NOMO-1 treated with DMSO at 0.1 percent for 48 hours (cell line): ENCODE data around the gene NT5DC3.

ENCODE experiments used
- DNase-seq: peaks from one replicate; lab custom pipeline; 2025; ENCODE audit not compliant: unreplicated experiment; lab: John Stamatoyannopoulos, UW

NT5DC3 gene

DNA sequence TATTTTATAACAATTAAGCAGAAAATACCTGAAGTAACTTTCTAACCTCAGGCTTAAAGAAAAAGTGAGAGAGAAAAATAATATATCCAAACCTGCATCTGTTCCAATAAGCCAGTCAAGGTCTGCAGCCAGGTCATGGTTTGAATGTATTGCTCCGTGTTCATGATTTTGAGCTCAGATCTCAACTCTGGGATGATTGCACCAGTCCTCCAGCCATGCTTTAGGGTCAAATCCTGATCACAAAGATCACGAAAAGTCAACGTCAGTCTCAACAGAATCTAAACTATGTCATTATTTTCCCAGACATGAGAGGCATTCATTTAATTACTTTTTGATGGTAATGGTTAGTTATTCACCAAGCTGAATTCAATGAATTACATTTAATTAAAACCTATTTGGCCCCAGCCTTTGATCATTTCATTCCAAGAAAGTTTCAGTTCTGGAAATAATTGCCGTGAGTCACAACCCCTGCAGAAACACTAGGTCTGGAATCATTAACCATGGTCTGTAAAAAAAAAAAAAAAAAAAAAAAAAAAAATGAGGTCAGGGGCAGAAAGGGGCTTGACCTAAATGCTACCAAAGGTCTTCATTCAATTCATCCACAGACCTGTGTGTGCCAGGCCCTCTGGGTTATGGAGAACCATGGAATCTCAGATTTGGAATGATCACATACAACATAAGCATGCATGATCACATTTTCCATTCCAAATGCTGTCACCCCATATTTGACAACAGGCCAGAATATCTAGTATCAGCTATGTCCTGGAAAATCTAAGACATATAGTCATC is 55.6 kb downstream of the NT5DC3 start:
- DNase-seq: no peak

DNA sequence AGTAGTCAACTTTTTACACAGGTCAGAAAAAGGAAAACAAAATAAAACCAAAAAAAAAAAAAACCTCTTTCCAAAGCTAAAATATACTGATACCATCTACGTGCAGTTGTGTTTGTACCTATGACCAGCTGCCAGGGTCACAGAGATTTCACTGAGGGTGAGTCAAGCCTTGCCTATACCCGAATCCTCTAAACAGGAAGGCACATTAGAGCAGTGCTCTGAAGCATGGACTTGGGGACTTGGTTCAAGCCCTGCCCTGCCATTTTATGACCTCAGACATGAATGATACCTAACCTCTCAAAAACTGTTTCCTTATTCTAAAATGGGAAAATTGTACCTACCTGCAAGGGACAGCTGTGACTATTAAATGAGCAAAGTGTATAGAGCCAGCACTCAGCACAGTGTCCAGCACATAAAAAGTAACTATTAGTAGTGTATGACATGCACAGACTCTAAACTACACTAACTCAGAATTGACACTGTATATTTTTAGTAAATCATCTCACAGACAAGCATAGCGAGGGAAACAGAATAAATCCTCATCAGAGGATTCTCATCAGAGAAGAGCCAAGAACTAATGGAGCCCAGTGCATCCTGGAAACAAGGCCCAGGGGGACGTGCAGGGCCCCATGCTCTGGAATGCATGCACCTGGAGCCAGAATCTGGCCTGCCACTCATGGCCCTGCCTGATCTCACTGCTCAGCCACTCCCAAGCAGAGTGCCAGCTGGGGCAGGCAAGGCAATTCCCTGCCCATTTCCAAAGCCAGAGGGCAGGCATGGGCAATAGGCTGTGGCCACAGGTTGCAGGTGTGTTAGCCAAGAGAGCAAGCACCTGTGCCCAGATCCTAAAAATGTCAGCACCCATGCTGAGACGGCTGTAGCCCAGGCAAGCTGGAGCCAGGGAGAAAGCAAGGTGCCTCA is 57.0 kb downstream of the NT5DC3 start:
- no peak for DNase-seq

DNA sequence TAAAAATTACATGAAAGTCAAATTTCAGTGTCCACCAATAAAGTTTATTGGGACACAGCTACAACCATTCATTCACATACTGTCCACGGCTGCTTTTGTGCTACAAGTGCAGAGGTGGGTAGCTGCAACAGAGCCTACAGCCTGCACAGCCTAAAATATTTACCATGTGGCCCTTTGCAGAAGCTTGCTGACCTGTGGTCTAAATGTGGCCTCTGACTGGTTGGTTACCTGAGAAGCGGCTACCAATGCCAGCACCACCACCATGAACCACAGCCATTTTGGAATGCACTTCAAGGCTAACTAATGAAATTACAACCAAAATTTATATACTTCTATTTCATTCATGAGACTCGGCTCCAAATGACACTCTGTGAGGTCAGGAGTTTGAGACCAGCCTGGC is 58.6 kb downstream of the NT5DC3 start:
- no peak for DNase-seq

DNA sequence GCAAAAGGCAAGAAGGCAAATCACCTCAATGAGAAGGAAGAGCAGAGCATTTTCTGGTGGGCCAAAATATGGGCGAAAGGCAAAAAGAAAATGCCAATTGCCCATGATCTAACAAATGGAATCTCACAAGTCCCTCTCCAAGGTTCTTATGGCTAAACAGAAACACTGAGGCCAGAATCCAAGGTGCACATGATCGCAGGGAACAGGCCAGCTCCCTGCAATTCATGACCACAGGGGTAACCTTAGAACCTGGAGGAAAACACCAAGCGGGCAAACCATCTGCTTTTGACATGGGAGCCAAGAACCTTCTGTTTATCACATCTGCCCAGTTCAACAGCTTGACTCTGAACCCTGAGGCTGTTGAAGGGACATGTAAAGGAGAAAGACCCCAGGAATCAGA is 60.0 kb downstream of the NT5DC3 start:
- DNase-seq: no peak

DNA sequence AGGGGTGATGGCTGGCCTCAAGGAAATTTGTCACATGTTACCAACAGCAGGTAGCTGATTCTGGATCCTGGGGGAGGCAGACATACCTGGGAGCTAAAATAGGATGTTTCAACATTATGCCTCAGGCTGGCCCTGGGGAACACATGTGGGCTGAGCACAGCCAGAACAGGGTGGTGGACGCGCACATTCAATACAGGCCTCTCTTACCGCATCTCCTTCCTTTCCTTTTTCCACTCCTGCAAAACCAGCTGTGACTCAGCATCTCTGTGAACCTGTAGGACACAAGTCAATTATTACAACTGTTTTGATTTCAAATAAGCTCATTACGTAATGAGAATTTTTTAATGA is 61.0 kb downstream of the NT5DC3 start:
- no peak for DNase-seq

DNA sequence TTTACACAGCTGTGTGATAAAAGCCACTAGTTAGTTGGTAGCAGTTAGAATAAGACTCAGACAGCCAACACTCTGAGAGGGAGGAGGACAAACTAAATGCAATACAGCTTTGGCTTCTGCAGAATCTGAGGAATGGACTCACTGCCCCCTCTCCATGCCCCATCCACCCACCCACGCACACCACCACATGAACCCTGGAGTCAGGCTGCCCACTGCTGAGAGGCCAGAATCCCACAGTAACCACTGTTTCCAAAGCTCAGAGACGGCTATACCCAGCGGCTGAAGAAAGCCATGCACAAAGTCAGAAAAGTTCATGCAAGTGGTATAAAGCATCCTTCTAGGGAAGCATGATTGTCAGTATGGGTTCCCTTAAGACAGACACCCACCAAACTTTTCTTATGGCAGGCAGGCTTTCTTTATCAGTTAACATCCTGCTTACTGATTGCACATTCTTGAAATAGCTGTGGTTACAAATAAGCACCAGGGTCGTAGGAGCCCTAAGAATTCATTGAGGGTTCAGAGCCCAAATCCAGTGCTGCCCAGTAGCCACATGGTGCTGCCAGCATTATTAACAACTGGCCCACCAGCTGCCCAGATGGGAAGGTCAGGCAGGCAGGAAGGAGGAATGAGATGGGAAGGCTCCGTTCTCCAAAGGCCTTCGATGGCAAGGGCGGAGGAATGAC is 61.5 kb downstream of the NT5DC3 start:
- peak; percentile 67 for DNase-seq

DNA sequence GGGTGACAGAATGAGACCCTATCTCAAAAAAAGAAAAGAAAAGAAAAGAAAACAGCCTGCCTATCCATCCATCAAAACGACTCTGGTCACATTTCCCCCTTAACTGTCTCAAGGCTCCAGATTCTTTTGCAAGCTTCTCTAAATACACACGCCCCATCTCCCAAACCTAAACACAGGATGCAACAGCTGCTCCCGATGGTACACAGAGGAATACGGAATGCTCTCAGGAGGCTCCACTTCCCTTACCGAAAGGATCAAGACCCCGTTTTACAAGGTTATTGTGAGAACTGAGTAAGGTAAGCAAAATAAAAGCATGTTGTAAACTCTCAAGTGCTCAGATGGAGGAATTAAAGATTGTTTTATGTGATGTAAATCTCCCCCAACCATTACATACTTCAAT is 62.3 kb downstream of the NT5DC3 start:
- no peak for DNase-seq

DNA sequence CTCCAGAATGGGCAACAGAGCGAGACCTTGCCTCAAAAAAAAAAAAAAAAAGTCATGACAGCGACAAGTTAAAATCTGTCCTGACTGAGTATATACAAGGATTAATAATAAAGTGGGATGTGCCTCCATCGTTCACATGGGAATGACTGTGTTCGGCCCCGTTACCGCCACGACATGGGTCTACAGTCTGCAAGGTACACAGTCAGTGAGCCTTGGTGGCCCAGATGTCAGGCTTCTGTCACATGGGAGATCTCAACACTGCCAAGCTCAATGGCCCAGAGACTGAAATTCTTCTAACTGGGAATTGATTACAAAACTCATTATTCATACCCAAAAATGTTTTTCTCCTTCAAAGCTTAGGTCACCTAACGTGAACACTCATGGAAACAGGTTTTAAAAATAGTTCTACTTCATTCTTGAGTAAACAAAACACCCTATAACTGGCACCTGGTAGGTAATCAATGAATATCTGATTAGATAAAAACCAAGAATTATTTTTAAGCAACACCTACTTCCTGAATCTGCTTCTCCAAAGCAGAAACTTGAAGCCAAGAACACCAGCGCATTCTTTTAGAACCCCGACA is 66.0 kb downstream of the NT5DC3 start:
- no peak for DNase-seq

DNA sequence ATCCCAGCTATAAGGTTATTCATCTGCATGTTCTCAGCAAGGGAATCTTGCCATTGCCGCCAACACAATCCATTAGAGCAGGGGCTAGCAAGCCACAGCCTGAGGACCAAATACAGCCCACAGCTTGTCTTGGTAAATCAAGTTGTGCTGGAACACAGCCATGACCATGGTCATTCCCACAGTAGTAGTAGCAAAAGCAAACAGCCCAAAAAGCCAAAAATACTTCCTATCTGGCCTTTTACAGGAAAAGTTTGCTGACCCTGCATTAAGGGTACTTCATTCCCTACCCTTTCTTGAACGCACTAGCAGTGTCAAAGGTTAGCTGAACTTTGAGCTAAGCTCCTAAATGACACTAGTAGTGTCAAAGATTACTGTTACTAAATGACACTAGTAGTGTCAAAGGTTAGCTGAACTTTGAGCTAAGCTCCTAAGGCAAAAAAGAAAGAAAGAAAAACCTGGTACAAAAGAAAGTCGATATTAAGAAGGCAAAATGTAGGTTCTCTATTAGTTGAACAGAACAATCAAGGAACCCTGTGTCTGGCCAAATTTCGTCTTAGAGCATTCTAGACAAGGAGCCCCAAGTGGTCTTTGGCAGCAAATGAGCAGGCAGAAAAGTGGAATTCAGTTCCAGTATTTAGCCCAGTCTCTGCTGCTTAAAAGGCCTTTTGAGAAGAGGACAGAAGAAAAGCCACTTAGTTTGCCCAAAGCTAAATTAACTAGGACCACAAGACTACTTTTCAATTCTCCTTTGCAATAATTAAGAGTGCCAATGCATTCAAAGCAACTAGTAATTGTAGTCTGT is 67.7 kb downstream of the NT5DC3 start:
- no peak for DNase-seq

DNA sequence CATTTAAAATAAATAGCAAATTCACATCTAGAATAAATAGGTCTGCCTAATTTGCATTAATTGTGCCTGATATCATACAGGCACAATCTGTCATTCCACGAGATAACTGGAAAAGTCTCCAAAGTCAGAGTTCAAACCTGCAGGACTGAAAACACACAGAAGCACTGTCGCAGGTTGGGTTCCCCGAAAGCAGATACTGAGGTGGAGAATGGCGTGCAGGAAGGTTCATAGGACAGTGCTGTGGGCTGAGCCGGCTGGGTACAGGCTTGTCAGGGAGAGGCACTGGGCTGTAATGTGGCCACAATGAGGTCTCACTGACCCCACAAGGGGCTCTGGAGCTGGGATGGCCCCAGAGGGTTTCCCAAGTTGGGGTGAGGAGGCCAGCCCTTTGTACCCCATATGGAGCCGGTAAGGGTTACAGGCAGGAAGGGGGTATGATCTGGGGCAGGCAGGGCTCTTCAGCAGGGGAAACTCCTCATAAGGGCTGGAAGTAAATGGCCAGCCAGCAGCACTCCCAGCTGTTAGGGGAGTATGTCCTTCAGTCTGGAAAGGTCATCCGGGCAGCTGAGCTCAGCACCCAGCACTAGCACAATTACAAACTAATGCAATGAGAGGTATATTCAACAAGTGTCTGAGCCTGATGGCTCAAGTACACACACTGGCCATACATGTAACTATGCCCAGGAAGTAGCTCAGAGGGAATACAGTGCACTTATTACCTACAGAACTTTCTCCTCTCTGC is 68.5 kb downstream of the NT5DC3 start:
- no peak for DNase-seq

DNA sequence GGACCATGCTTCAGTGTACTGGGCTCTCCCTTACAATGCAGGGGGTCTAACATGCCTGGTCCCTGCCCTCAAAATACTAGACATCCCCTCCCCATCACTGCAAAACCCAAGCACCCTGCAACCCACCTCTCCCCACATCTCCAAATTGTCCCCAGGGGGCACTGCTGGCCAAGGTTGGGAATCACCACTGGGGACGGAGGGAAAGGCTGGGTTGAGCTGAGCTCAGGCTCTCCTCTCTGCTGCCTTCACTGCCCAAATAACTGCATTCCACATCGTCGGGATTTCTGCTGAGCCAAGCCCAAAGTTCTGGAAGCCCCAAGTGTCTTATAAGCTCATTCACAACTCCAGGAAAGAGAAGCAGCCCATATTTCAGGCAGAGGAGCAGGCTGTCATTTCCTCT is 69.6 kb downstream of the NT5DC3 start:
- peak; percentile 6 for DNase-seq

DNA sequence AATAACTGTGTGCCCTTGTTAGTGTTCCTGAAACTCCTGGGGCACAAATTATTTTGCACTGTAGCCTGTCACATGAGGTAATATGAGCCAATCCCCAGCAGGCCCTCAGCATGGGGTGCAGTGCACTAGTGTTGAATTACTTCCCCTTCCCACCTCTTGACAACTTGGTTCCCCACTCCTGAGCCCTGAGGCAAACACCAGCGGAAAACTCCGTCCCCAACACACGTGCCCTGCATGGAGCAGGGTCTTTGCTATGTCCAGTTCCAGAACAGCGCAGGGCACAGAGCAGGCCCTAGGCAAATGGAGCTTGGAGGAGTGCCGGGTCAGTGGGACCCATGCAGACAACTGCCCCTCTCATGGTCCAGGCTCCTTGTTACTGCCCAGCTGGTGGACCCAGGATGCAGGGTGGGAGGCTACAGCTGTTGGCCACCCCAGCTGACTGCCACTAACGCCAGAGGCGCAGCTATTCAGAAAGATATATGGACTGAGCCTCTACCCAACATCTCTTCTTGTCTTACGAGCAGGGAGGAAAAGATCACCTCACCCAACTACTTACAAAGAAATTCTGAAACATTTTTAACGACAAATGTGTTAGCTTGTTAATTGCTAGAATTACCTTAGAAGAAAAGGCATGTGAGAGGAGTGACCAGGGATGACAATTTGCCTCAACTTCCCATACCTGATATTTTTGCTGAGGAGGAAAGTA is 71.6 kb downstream of the NT5DC3 start:
- DNase-seq: no peak

DNA sequence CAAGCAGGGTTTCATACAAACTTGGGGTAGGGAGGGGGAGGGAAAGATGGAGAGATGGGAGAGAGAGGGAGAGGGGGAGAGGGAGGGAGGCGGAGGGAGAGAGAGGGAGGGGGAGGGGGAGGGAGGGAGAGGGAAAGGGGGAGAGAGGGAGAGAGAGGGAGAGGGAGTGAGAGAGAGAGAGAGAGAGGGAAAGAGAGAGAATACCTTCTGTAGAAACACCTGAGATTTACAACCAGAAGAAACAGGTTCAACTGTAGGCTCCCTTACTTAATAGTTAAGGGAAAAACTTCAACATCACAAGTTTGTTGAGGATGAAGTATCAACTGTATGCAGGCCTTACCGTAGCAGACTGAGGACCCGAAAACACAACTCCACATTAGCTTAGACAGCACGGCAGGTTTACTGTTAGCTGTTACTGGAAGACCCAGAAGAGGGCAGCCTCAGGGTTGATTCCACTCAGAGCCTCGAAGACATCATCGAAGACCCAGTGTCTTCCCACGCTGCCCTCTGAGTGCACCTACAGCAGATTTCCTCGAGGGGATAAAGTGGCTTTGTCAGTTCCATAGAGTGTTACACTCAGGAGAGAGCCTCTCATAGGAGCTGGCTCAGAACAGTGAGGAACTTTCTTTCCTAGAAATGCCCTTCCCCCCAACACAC is 72.4 kb downstream of the NT5DC3 start:
- peak; percentile 1 for DNase-seq

DNA sequence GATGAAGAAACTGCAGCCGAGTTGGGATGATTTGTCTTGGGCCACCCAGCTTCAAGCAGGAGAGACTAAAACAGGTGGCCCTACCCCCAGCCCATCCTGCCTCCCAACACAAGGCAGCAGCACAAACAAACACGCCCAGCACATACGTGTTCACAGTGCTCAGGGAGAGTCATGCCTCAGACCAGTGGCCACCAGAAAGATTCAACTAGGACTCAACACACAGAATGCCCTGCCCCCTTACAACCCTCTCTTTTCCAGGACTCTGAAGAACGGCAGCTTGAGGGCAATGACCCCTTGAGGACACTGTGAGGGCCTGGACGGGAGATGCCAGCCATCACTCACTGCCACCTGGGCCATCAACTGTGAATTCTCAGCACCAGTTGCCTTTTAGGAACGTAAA is 75.0 kb downstream of the NT5DC3 start:
- DNase-seq: no peak

DNA sequence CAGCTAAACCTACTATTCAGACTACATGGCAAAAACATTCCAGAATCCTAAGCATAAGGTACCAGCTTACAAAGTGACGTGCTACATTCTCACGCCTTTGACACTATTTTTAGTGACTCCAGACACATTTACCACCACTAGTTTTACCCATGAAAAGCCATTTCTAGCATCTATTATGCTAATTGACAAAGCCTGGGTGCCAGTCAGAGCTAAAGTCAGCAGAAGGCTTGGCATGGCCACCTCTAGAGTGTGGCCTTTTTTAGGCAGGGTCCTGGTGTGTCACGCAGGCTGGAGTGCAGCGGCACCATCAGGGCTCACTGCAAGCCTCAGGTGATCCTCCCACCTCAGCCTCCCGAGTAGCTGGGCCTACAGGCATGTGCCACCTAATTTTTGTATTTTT is 75.7 kb downstream of the NT5DC3 start:
- DNase-seq: no peak

DNA sequence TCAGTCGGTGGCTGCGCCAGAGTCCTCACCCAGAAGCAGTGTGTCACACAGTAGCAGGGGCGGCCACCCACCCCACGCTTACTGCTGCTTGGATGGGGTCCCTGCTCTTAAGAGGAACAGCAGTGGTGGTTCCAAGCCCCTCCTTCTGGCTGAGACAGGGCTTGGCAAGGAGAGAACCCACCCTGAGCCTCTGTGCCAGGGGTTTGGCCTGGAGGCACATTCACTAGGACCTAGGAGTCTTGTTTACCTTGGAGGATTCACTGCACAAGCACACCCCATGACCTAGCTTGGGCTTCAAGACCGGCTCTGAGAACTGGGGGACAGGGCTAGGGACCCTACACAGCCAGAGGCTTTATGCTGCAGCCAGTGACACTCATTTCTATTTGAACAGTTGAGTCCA is 78.6 kb downstream of the NT5DC3 start:
- DNase-seq: no peak

DNA sequence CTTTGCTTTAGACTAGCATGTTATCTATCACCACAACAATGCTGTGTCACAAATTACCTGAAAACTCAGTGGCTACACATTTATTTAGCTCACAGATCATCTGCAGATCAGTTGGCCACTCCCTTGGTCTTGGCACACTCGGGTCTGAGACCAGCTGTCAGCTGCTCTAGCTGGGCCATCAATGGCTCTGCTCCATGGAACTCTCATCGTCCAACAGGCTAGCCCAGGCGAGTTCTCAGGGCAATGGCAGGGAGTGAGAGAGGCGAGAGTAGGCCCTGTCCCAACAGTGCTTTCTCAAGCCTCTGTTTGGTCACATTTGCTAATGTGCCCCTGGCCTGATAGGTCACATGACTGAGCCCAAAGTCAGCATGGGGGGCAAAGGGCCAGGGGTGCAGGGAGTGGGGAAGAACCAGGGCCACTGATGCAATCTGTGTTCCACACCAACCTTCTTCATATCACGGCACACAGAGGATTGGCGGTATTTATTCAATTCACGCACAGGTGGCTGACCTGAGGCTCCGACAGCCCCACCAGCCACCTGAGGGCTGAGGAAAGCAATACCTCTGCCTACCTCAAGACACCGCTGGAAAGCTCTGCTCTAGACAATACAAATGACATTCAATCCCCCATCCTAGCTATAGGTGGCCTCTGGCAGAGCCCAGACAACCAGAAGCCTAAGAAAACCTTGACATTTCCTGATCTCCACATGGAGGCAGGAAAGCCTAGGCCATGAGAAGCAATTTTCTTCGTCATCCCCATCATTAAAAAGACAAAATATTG is 82.5 kb downstream of the NT5DC3 start:
- no peak for DNase-seq

DNA sequence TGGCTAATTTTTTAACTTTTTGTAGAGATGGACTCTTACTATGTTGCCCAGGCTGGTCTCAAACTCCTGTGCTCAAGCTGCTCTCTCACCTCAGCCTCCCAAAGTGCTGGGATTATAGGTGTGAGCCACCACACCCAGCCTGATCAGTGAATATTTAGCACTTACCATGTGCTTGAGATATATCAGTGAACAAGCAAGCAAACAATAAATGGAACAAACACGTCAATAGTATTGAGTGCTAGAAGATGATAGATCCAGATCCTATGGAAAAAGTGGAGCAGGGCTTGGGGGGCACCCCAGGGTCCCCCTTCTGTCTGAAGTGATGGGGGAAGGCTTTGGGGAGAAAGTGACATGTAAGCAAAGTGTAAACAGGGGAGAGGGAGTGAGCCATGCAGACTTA is 83.8 kb downstream of the NT5DC3 start:
- no peak for DNase-seq
